Measurements from ENCODE around the gene CDK5RAP3. TPM values are rescaled to one million over a fixed set of nuclear protein-coding genes. Genes with fewer than 3 reads are reported as not detected.
A peak's percentile ranks its signal among the peaks of the same experiment; 100 is the strongest.

CDK5RAP3 gene
- total and polyA plus RNA-seq, 2 experiments from 2014 or later: 92.6 to 106 TPM

- Histone ChIP-seq H3K4me1 (ENCODE audit: insufficient read depth) (peaks cover 21% of the 10 kb centered on the region), H3K27ac (ENCODE audit: low read depth) (no peak within 1 kb of the TSS), H3K9me2 (ENCODE audit: insufficient read depth) (no peaks in the 10 kb centered on the region), H3K27me3 (ENCODE audit: insufficient read depth) (no peaks in the 10 kb centered on the region), H3F3A (replicated peaks; ENCODE audit: low read depth) (no peaks in the 10 kb centered on the region), H3K36me3 (ENCODE audit: insufficient read depth) (no peaks in the 10 kb centered on the region), H3K79me2 (replicated peaks; ENCODE audit: insufficient read depth) (no peaks in the 10 kb centered on the region), H2AFZ (peak within 1 kb of the TSS; percentile 95), H3K4me2 (peak within 1 kb of the TSS; percentile 77), H3K4me3 (peak within 1 kb of the TSS; percentile 44), H4K20me1 (replicated peaks; ENCODE audit: insufficient read depth) (no peaks in the 10 kb centered on the region)
- peaks cover under 1% of the 10 kb centered on the region; the same call in 1 of the 3 replicates for H3K9me3 Mint-ChIP-seq
- H3K36me3 Mint-ChIP-seq (ENCODE audit: low read depth): no peaks in the 10 kb centered on the region; the same call in 2 of the 3 replicates
- TF ChIP-seq CTCF (conservative IDR thresholded peaks at IDR 0.05; ENCODE audit: low read depth in 2 of 2) (no peak), CREB1 (CRISPR knock-in tag; IDR thresholded peaks at IDR 0.05; ENCODE audit: low read depth) (no peak), ZNF462 (CRISPR knock-in tag; IDR thresholded peaks at IDR 0.05) (no peak), ETS1 (IDR thresholded peaks at IDR 0.05) (no peak), EZH2phosphoT487 (IDR thresholded peaks at IDR 0.05; ENCODE audit: unreplicated experiment) (no peak), JUNB (IDR thresholded peaks at IDR 0.05; ENCODE audit: unreplicated experiment) (no peak), NANOG (IDR thresholded peaks at IDR 0.05; ENCODE audit: borderline replicate concordance) (no peak)
- H3K4me3 Mint-ChIP-seq: peak within 1 kb of the TSS; percentile 63; the same call in 2 of the 3 replicates
- ATAC-seq (peak; percentile 87), DNase-seq (ENCODE audit: low spot score) (peak; percentile 81)
- H3K4me1 Mint-ChIP-seq: peaks cover 36% of the 10 kb centered on the region
- no peak within 1 kb of the TSS for H3K27ac Mint-ChIP-seq
- H3K27me3 Mint-ChIP-seq (ENCODE audit: insufficient read depth, low read depth, poor library complexity): peaks cover 5% of the 10 kb centered on the region
These were observed 13.1 kb upstream of the CDK5RAP3 start, which contains the start of gene PRR15L for GRCh38 chr17:47957591-47958490. TSS of gene PRR15L (minus strand) at chr17:47957883. CDS start at chr17:47953234, 4,649 bp downstream.
